GM12865 (cell line): ENCODE results near the gene SEMA3F.

ENCODE experiments used
- DNase-seq: peaks from one replicate; pipeline ENCODE4 v3.0.0; 2010; ENCODE audit warnings: low read depth
- H3K4me3 ChIP-seq: 2 replicates; pipeline ENCODE4 v1.5.1; 2011; ENCODE audit warnings: mild to moderate bottlenecking, low read depth, low read length, control low read depth
- TF ChIP-seq, protein P1 (sequence below): IDR thresholded peaks from 2 replicates; pipeline ENCODE4 v1.5.1; 2011; ENCODE audit warnings: low read length, control low read depth, low read depth, inconsistent platforms; ENCODE audit not compliant: insufficient read depth; ENCODE audit errors: missing control alignments

The SEMA3F gene

DNA sequence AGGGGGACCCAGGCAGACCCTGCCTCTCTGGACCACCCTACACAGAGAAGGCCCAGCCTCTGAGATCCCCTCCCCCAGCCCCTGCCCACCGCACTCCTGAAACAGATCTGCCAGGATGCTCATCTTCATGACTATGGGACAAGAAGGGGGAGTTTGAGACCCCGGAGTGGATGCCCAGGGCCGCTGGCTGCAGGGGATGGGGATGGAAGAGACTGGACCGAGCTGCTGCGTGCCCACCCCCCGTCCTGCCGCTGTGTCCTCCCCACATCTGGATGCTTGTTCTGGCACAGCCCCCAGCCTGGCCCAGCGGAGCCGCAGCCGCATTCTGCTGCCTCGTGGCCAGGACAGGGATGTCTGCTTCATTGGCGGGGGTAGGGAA lies 30.3 kb upstream of the SEMA3F start:
- H3K4me3 ChIP-seq, result no peak overlapping the region
- TF ChIP-seq, protein P1, sequence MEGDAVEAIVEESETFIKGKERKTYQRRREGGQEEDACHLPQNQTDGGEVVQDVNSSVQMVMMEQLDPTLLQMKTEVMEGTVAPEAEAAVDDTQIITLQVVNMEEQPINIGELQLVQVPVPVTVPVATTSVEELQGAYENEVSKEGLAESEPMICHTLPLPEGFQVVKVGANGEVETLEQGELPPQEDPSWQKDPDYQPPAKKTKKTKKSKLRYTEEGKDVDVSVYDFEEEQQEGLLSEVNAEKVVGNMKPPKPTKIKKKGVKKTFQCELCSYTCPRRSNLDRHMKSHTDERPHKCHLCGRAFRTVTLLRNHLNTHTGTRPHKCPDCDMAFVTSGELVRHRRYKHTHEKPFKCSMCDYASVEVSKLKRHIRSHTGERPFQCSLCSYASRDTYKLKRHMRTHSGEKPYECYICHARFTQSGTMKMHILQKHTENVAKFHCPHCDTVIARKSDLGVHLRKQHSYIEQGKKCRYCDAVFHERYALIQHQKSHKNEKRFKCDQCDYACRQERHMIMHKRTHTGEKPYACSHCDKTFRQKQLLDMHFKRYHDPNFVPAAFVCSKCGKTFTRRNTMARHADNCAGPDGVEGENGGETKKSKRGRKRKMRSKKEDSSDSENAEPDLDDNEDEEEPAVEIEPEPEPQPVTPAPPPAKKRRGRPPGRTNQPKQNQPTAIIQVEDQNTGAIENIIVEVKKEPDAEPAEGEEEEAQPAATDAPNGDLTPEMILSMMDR, result no peak

DNA sequence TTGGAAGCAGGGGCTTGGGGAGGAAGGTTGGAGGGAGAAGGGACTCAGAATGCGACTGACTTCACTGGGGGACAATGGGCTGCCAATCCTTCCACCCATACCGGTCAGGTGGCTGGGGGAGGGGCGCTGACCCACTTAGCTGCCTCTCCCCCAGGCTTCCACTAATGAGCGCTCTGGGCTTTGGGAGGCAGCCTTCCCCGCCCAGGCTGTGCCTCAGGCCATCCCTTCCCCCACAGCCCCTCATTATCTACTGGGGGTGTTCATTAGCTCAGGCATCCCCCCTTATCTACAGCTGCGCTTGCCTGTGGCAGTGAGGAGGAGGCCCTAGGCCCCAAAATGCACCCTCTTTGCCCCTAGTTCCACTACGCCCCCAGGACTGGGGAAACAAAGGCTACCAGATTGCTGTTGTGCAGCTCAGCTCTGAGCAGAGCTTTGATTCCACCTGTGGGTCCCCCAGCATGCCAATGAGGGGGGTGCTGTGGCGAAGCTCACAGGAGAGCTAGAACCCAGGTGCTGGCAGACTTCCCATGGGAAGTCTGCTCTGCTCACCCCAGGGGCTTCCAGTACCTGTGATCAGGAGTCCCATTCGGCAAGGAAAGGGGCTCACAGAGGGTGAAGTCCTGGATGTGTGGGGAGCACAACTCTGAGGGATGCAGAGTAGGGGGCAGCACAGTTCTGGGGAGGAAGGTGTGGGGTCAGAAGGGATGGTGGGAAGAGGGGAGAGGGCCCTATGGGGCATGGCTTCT lies 29.4 kb upstream of the SEMA3F start:
- TF ChIP-seq, protein P1, result no peak
- no peak for DNase-seq
- H3K4me3 ChIP-seq, result no peak overlapping the region

More for the DNA sequence above, 30.3 kb upstream of the SEMA3F start:
- no peak for DNase-seq

- TF ChIP-seq, protein P1, result no peak
- no peak for DNase-seq
- no peak overlapping the region for H3K4me3 ChIP-seq
These were observed 28.6 kb upstream of the SEMA3F start for GRCh38 chr3:50126287-50127211.

GRCh38 chr3:50127251-50127691 lies 27.9 kb upstream of the SEMA3F start:
- no peak for DNase-seq
- TF ChIP-seq, protein P1, result no peak
- no peak overlapping the region for H3K4me3 ChIP-seq

GRCh38 chr3:50128001-50128400 lies 27.1 kb upstream of the SEMA3F start:
- TF ChIP-seq, protein P1, result no peak
- H3K4me3 ChIP-seq, result no peak overlapping the region
- no peak for DNase-seq

DNA sequence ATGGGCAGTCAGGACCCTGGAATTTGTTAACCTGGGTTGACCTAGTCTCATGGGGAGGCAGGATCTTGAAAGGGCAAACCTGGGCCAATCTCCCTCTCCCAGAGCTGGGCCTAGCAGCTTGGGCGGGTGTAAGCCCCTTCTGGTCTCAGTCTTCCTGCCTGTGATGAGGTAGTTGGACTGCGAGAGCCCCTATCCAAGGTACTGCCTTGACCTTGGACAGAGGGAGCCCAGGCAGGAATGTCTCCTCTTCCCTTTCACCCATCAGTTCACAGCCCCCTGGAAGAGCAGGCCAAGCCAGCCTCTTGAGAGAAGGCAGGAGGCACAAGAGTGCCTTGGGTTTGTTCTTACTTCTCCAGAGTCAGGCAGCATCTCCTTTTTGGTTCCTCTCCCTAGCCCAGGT lies 24.7 kb upstream of the SEMA3F start:
- TF ChIP-seq, protein P1, result no peak
- H3K4me3 ChIP-seq, result no peak overlapping the region
- no peak for DNase-seq
